IPS-18c (cell line): ENCODE results near the gene CEP104.

Source experiments
- H3K4me3 ChIP-seq: 2 replicates; pipeline ENCODE4 v1.7.0; 2013; ENCODE audit warnings: low read depth, mild to moderate bottlenecking, low read length, moderate library complexity; ENCODE audit not compliant: insufficient read depth
- H3K9me3 ChIP-seq: one replicate; pipeline ENCODE4 v1.6.1; 2013; ENCODE audit warnings: mild to moderate bottlenecking, low read length, moderate library complexity; ENCODE audit not compliant: control insufficient read depth, insufficient read depth

CEP104 gene

DNA sequence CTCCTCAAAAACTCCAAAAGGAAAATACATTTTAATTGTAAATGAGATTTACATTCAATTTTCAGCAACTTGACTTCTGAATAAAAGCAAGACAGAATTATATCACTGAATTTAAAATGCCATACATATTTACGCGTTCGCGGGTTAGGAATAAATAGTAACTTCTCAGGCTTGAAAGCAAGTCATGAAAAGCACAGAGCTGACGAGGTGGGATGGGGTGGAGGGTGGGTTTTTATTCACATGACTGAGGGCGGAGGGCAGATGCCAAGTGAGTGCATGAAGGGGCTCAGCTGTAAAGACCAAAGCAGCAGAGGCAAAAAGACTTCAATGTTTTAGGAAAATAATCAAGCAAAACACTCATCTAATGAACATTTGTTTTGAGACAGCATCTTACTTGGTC lies 5.7 kb downstream of the CEP104 start:
- H3K9me3 ChIP-seq, result no peaks in the 10 kb centered on the region
- H3K4me3 ChIP-seq, result no peak overlapping the region

- H3K4me3 ChIP-seq, result no peak overlapping the region
- H3K9me3 ChIP-seq, result no peaks in the 10 kb centered on the region
These were observed 6.2 kb downstream of the CEP104 start for GRCh38 chr1:3850857-3851256.

DNA sequence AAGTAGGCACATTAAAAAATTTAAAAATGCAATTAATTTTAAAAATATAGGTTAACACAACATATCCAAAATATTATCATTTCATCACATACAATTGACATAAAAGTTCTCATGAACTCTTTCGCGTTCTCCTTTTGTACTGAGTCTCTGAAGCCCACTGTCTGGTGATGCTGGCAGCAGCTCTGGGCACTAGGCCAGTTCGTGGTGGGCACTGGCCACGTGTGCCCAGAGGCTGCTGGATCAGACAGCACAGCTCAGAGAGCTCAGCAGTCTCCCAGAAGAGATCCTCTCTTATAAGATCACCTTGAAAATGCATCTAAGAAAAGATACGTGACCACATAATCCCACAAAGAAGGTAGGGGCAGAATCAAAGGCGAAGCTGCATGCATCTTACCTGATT lies 9.9 kb downstream of the CEP104 start:
- H3K9me3 ChIP-seq, result no peaks in the 10 kb centered on the region
- no peak overlapping the region for H3K4me3 ChIP-seq

DNA sequence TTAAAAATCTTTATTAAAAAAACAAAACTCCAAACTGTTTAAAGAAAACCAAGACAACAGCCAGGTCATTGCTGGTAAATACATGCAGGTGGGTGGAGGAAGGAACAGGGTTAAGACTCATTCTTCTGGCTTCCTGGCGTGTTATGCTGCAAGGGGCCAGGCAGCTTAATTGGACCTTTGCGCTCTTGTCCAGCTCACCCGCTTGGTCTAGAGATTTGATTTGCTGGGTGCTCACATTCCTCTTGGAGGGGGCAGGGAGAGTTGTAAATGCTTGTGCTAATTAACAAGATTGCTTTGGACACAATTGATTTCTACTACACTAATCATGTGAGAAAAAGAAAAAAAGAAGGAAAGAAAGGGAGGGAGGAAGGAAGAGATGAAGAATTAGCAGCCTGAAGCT lies 10.5 kb downstream of the CEP104 start:
- Histone ChIP-seq H3K4me3 (no peak overlapping the region), H3K9me3 (no peaks in the 10 kb centered on the region)

DNA sequence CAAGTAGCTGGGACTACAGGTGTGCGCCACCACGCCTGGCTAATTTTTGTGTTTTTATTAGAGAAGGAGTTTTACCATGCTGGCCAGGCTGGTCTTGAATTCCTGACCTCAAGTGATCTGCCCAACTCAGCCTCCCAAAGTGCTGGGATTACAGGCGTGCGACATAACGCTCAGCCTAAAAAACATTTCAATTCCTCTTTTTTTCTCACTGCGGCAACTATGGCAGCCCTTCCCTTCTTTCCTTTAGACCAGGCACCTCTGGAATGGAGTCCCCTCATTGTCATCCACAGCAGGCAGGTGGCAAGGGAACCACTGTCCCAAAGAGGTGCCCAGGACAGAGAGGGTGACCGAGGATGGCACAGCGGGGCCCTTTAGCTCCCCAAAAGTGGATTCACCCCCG lies 14.1 kb downstream of the CEP104 start:
- Histone ChIP-seq H3K9me3 (no peaks in the 10 kb centered on the region), H3K4me3 (no peak overlapping the region)

GRCh38 chr1:3841491-3841890 lies 15.5 kb downstream of the CEP104 start:
- Histone ChIP-seq H3K9me3 (peaks cover 3% of the 10 kb centered on the region), H3K4me3 (no peak overlapping the region)

- H3K4me3 ChIP-seq, result no peak overlapping the region
- H3K9me3 ChIP-seq, result peaks cover 3% of the 10 kb centered on the region
These were observed 18.2 kb downstream of the CEP104 start for GRCh38 chr1:3838788-3839187.

DNA sequence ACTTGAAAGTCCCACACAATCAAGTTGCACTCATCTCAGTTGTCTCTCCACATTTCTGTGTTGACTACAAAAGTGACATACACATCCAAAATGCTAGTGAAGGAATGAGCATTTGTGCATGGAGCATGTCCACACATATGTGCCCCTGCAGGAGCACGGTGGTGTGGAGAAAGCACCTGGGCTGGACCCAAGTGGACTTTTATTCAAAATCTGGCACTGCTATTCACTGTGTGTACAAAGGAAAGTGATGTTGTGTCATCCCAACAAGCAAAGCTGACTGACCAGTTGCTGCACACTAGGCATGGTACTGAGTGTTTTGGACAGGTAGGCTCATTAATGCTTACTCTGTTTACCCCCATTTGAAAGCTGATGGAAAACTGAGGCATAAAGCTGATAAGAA lies 19.3 kb downstream of the CEP104 start:
- Histone ChIP-seq H3K9me3 (peaks cover 3% of the 10 kb centered on the region), H3K4me3 (no peak overlapping the region)

DNA sequence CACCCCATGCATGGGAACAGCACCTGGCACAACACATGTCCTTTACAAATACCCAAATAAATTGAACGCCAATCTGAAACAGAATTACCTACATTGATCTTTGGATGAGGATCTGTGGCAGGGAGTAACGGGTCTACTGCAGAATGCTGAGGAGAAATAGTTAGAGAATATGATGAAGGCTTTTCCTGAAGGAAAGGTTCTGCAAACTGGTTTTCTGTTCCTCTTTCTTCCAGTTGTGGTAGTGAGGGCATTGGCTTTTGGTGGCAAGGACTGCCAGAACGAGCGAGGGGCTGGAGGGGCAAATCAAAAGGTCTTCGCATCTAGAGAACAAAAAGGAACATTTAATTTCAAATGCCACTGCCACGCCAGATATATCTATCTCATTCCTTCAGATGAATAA lies 19.8 kb downstream of the CEP104 start:
- H3K4me3 ChIP-seq, result no peak overlapping the region
- H3K9me3 ChIP-seq, result peaks cover 3% of the 10 kb centered on the region

- no peak overlapping the region for H3K4me3 ChIP-seq
These were observed 20.6 kb downstream of the CEP104 start for GRCh38 chr1:3836421-3836820.

DNA sequence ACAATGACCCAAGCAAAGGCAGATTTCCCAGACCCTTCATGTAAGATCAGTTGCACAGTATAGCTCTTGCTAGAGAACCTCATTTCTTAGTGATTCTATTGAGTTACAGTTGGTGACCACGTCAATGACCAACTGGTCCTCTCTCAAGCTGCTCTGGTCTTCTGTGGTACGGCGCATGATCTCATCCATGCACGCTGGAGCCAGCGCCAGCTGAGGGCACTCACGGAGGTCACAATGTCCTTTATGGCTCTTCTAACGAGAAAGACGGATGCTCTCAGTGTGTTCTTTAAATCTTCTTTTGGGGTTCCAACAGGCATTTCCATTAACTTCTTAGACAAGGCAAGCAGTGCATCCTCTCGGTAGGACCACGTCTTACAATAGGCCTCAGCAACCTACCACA lies 22.3 kb downstream of the CEP104 start:
- H3K4me3 ChIP-seq, result no peak overlapping the region
- peaks cover 3% of the 10 kb centered on the region for H3K9me3 ChIP-seq

More at GRCh38 chr1:3836421-3836820, 20.6 kb downstream of the CEP104 start:
- H3K9me3 ChIP-seq, result peaks cover 3% of the 10 kb centered on the region

DNA sequence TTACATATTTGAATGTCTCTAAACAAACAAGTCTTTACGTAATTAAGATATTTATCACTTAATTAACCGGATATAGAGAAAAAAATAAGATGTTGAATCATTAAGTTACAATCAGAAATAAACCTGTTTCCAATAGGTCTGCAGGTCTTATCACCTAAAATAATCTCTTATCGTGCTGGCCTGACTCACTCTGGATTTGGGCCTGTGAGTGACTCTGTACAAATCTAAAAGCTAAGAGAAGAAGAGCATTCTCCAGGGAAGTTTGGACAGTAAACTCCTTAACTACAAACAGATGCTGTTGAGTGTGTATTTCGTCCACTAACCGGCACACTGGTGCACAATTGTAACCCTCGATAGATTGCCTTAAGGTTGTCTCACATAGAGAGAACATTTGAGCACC lies 25.3 kb downstream of the CEP104 start:
- no peak overlapping the region for H3K4me3 ChIP-seq
- no peaks in the 10 kb centered on the region for H3K9me3 ChIP-seq

- H3K4me3 ChIP-seq, result no peak overlapping the region
- H3K9me3 ChIP-seq, result no peaks in the 10 kb centered on the region
These were observed 28.6 kb downstream of the CEP104 start for GRCh38 chr1:3828391-3828790.

- no peak overlapping the region for H3K4me3 ChIP-seq
- H3K9me3 ChIP-seq, result no peaks in the 10 kb centered on the region
These were observed 29.2 kb downstream of the CEP104 start for GRCh38 chr1:3827813-3828307.

DNA sequence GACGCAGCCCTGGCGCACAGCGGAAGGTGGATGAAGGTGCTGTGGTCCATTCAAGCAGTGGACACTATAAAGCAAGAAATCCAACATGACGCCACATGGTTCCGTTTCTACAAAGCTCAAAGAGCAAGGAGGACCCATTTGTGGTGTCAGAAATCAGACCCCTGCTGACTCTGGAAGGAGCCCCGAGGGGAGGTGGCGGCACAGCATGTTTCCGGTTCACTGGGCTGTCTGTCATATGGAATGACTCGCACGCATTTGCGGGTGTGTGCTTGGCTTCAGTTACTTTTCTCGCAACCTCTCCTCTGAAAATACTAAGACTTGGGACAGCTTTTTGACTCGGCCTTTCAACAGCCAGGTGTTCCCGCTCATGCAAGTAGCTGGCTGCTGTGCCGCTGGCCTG lies 31.7 kb downstream of the CEP104 start:
- H3K4me3 ChIP-seq, result no peak overlapping the region
- no peaks in the 10 kb centered on the region for H3K9me3 ChIP-seq

DNA sequence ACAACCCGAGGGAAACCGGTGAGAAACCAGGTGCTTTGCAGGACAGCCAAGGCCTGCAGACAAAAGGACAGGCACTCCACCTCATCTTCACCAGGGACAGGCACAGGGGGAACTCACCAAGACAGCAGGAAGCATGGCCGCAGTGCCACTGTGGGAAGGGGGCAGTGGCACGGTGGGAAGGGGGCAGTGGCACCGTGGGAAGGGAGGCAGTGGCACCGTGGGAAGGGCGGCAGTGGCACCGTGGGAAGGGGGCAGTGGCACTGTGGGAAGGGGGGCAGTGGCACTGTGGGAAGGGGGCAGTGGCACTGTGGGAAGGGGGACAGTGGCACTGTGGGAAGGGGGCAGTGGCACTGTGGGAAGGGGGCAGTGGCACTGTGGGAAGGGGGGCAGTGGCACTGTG lies 32.4 kb downstream of the CEP104 start:
- H3K9me3 ChIP-seq, result no peaks in the 10 kb centered on the region
- no peak overlapping the region for H3K4me3 ChIP-seq

DNA sequence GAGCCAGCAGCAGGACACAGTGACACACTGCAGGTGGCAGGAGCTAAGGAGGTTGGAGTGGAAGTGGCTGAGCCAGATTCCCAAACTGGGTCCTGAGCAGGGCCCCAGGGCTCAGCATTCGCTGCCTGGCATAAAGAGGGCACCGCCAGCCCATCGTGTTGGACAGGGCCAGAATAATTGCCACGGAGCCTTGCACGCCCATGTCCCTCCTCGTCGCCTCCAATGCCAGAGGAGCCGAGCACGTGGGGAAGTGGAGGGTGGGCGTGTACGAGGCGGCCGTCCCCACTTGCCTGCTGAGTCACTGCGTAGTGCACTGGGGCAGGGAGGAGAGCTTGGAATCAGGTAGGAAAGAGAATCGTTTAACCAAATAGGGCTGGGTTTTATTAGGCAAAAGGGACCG lies 34.6 kb downstream of the CEP104 start:
- H3K4me3 ChIP-seq, result no peak overlapping the region
- H3K9me3 ChIP-seq, result no peaks in the 10 kb centered on the region

DNA sequence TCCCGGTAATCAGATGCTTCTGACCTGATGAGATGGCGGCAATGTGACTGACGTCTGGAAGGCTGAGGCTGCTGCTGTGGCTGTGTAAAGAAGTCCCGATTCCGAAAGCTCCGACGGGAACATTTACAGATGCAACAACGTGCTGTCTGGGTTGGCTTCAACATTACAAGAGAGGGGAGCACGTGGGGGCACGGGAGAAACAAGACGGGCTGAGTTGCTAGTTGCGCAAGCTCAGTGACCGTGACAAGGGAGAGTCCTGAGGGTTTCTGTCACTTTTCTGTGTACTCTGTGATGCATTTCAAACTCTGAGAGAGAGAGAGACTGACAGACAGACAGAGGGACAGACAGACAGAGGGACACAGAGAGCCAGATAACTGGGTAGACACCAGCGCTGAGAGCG lies 35.1 kb downstream of the CEP104 start:
- H3K9me3 ChIP-seq, result no peaks in the 10 kb centered on the region
- no peak overlapping the region for H3K4me3 ChIP-seq

GRCh38 chr1:3821447-3821846 lies 35.6 kb downstream of the CEP104 start:
- Histone ChIP-seq H3K9me3 (no peaks in the 10 kb centered on the region), H3K4me3 (no peak overlapping the region)

GRCh38 chr1:3821004-3821403 lies 36.0 kb downstream of the CEP104 start:
- Histone ChIP-seq H3K9me3 (no peaks in the 10 kb centered on the region), H3K4me3 (no peak overlapping the region)
